ENCODE results near the gene CENPN. TPM values are rescaled to one million over a fixed set of nuclear protein-coding genes. Genes with fewer than 3 reads are reported as not detected.

The CENPN gene
- total RNA-seq, 1 donor from 2014 or later = 7.0 TPM

DNA sequence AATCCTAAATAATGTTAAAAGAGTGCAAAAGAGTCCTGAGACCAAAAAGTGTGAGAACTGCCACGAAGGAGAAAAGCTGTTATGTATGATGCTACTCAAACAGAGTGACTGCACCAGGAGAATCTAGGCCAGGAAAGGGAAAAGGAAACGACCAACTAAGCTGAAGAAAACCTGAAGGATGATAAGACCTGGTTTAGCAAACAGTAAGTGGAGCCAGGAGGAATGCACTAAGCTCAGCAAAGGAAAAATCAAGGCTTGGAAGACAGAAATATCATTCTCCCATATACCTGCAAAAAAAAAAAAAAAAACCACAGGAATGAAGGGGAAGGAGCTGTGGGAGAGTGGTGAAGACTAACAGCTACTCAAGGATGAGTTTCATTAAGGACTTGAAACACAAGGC is 21.4 kb upstream of the CENPN start:
- TF ChIP-seq, protein P1, sequence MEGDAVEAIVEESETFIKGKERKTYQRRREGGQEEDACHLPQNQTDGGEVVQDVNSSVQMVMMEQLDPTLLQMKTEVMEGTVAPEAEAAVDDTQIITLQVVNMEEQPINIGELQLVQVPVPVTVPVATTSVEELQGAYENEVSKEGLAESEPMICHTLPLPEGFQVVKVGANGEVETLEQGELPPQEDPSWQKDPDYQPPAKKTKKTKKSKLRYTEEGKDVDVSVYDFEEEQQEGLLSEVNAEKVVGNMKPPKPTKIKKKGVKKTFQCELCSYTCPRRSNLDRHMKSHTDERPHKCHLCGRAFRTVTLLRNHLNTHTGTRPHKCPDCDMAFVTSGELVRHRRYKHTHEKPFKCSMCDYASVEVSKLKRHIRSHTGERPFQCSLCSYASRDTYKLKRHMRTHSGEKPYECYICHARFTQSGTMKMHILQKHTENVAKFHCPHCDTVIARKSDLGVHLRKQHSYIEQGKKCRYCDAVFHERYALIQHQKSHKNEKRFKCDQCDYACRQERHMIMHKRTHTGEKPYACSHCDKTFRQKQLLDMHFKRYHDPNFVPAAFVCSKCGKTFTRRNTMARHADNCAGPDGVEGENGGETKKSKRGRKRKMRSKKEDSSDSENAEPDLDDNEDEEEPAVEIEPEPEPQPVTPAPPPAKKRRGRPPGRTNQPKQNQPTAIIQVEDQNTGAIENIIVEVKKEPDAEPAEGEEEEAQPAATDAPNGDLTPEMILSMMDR (IDR thresholded peaks at IDR 0.05; ENCODE audit: insufficient read depth, low read length, poor library complexity, severe bottlenecking) = no peak
- no peaks in the 10 kb centered on the region for H3K36me3 ChIP-seq (ENCODE audit: control insufficient read depth, insufficient read depth, low read length)

GRCh38 chr16:80986557-80986956 is 20.5 kb upstream of the CENPN start:
- Histone ChIP-seq H3K4me3 (ENCODE audit: low read depth, low read length) (no peak overlapping the region), H3K27me3 (ENCODE audit: control insufficient read depth, insufficient read depth, low read length) (no peaks in the 10 kb centered on the region), H3K36me3 (ENCODE audit: control insufficient read depth, insufficient read depth, low read length) (no peaks in the 10 kb centered on the region)
- DNase-seq (ENCODE audit: low read depth) = no peak
- TF ChIP-seq, protein P1 (IDR thresholded peaks at IDR 0.05; ENCODE audit: insufficient read depth, low read length, poor library complexity, severe bottlenecking) = no peak

More for the DNA sequence above, 21.4 kb upstream of the CENPN start:
- H3K27me3 ChIP-seq (ENCODE audit: control insufficient read depth, insufficient read depth, low read length) = no peaks in the 10 kb centered on the region
- no peak overlapping the region for H3K4me3 ChIP-seq (ENCODE audit: low read depth, low read length)
- no peak for DNase-seq (ENCODE audit: low read depth)

GRCh38 chr16:80988756-80989155 is 18.3 kb upstream of the CENPN start:
- Histone ChIP-seq H3K4me3 (ENCODE audit: low read depth, low read length) (no peak overlapping the region), H3K36me3 (ENCODE audit: control insufficient read depth, insufficient read depth, low read length) (no peaks in the 10 kb centered on the region), H3K27me3 (ENCODE audit: control insufficient read depth, insufficient read depth, low read length) (no peaks in the 10 kb centered on the region)
- no peak for DNase-seq (ENCODE audit: low read depth)
- TF ChIP-seq, protein P1 (IDR thresholded peaks at IDR 0.05; ENCODE audit: insufficient read depth, low read length, poor library complexity, severe bottlenecking) = no peak

DNA sequence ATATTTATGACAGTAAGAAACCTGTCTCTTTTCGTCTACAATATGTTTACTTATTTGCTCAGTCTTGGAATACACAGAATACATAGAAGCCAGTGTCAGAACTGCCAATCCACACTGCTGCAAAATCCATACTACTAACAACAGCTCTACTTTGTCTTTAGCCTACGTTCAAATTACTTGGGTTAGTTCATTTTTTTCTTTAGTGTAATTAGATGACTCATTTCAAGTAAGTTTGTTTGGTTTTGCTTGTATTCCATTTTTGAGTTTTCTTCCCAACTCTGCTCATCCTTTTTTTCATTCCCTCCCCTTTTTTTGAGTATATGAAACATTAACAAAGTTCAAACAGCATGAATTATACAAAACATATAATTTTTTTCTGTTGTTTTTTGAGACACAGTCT is 17.2 kb upstream of the CENPN start:
- no peak for DNase-seq (ENCODE audit: low read depth)
- Histone ChIP-seq H3K4me3 (ENCODE audit: low read depth, low read length) (no peak overlapping the region), H3K27me3 (ENCODE audit: control insufficient read depth, insufficient read depth, low read length) (no peaks in the 10 kb centered on the region), H3K36me3 (ENCODE audit: control insufficient read depth, insufficient read depth, low read length) (no peaks in the 10 kb centered on the region)
- TF ChIP-seq, protein P1 (IDR thresholded peaks at IDR 0.05; ENCODE audit: insufficient read depth, low read length, poor library complexity, severe bottlenecking) = no peak

- no peak overlapping the region for H3K4me3 ChIP-seq (ENCODE audit: low read depth, low read length)
- DNase-seq (ENCODE audit: low read depth) = no peak
- H3K27me3 ChIP-seq (ENCODE audit: control insufficient read depth, insufficient read depth, low read length) = no peaks in the 10 kb centered on the region
- TF ChIP-seq, protein P1 (IDR thresholded peaks at IDR 0.05; ENCODE audit: insufficient read depth, low read length, poor library complexity, severe bottlenecking) = no peak
- no peaks in the 10 kb centered on the region for H3K36me3 ChIP-seq (ENCODE audit: control insufficient read depth, insufficient read depth, low read length)
These were observed 16.4 kb upstream of the CENPN start for GRCh38 chr16:80990577-80990976.

- no peaks in the 10 kb centered on the region for H3K27me3 ChIP-seq (ENCODE audit: control insufficient read depth, insufficient read depth, low read length)
- TF ChIP-seq, protein P1 (IDR thresholded peaks at IDR 0.05; ENCODE audit: insufficient read depth, low read length, poor library complexity, severe bottlenecking) = no peak
- no peak for DNase-seq (ENCODE audit: low read depth)
These were observed 16.0 kb upstream of the CENPN start for GRCh38 chr16:80990978-80991377.

More at GRCh38 chr16:80990978-80991377, 16.0 kb upstream of the CENPN start:
- H3K4me3 ChIP-seq (ENCODE audit: low read depth, low read length) = no peak overlapping the region
- no peaks in the 10 kb centered on the region for H3K36me3 ChIP-seq (ENCODE audit: control insufficient read depth, insufficient read depth, low read length)

Measured in kidney epithelial cell (primary cell).